GM19467 (cell line): ENCODE data around the gene PRPF4.

Experiments
- ATAC-seq: cut with Tn5 transposase; IDR thresholded peaks from one replicate; pipeline ENCODE4 v1.9.1; 2021; ENCODE audit warnings: mild to moderate bottlenecking, moderate library complexity; ENCODE audit not compliant: unreplicated experiment

Gene PRPF4

DNA sequence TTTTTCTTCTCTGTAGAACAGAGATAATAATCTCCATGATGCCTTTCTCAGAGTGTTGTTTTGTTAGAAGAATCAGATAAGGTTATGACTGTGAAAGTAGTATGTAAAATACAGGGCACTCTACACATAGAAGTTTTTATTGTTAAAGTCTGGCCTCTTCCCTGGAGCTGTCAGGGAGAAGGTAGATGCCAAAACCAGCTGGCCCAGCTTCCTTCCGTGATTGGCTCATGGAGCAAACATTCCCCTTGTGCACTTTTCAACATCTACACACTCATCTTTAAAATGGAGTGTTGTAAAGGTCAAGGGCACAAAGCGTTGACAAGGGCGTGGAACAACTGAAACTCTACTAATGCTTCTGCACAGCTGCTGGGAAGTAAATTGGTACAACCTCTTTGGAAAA, 35.1 kb downstream of the PRPF4 start:
- no peak for ATAC-seq

DNA sequence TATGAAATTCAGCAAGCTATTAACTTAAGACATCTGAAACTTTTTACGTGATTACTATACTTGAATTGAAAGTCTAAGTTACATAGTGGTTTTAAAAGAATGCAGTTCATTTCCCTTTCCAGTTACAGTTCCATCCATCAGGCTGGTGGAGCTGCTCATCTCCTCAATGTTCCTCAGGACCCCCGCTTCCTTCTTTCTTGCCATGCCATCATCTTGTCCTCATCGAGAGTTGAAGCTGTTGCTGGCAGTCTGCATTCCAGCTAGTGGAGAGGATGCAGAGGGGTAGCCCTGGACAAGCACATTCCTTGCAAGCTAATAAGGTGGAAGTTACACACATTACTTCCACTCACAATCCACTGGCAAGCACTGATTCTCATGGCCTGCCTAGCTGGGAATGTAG, 36.5 kb downstream of the PRPF4 start:
- ATAC-seq, result no peak

DNA sequence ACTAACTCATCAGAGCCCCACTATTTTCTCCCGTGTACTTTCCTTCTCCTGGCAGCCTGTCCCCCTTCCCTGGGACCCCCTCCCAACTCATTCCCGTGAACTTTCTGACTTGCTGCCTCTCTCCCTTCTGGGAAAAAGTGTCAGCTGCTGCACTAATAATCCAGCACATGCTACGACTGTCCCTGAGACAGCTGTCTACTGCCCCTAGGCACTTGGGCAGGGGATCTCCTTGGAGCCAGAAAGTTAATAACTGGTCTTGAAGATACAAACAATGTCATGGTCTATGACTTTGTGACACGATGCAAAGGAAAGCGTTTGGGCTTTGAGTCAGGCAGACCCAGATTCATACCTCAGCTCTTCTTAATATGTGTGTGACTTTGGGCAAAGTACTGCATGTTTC, 37.8 kb downstream of the PRPF4 start:
- ATAC-seq, result no peak

DNA sequence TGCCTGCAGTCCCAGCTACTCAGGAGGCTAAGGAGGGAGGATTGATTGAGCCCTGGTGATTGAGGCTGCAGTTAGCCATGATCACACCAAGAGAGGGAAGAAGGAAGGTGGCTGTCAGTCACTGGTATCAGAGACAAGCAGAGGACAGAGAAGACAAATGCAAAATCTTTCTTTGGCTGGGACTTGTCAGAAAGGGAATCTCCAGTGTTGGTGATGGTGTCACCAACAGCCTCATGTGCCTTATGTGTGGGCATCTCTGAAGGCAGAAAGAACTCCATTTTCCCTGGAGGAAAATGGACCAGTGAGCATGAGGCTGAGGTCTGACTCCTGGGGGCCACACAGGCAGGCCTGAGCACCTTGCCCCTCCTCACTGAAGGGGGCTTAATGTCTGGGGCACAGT, 39.8 kb downstream of the PRPF4 start:
- no peak for ATAC-seq

DNA sequence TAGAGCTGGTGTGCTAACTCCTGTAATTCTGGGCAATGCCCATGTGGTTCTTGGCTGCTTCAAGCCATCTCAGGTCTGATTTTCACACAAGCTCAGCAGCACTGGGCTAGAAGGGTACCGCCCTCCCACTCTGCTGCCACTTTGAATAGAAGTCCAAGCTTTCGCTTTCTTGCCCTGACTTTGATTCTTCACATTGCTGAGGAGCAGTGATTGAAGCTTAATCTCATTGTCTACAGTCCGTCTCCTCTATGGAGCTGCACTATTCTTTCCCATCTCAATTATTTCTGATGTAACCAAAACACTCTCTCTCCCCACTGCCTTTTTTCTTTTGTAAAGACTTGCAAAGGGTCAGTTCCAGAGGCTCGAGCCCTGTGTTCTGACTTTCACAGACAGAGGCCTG, 40.6 kb downstream of the PRPF4 start:
- no peak for ATAC-seq

DNA sequence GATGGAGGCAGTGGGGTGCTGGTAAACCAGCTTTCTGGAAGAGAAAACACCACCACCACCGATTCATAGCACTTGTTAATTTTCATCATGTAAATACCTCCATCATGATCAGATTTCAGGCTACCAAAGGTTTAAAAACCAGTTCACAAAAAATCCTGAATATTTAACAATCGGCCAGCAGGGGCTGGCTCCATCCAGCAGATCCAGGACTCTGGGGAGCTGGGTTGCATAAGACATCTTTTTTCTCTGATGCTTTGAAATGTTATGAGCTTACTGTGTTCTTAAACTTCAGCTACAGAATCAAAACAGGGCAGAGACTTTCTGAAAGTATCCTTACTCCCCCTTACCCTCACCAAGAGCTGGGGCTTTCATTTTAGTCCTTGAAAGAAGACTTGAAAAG, 42.3 kb downstream of the PRPF4 start:
- ATAC-seq, result no peak

DNA sequence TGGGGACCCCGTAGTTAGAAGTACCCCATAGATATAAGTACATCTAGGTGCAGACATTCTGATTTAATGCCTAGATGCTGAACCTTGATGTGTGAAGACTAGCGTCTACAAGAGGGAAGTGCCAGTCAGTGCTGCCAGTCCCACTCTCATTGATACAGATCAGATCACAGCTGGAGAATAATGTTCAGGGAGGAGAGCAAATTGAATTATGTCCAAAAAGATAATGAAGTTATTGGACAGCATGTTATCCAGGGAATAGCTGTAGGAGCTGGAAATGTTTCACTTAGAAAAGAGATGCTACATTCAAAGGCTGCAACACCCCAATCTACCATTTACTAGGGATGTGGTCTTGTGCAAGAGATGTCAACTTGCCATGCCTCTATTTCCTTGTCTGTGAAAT, 43.6 kb downstream of the PRPF4 start:
- no peak for ATAC-seq

DNA sequence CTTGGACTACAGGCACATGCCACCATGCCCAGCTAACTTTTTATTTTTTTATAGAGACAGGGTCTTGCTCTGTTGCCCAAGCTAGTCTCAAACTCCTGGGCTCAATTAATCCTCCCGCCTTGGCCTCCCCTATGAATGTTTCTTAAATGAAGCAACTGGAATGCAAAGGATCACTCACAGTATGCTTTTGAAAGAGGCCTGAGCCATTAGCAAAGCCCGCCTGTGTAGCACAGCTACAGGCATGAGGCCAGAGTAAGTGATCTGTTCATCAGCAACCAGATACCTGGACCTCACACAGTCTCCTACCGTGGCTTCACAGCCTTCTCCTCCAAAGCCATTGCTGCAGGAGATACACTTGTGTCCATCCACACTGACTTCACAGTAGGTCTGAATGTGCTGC, 44.6 kb downstream of the PRPF4 start:
- no peak for ATAC-seq

DNA sequence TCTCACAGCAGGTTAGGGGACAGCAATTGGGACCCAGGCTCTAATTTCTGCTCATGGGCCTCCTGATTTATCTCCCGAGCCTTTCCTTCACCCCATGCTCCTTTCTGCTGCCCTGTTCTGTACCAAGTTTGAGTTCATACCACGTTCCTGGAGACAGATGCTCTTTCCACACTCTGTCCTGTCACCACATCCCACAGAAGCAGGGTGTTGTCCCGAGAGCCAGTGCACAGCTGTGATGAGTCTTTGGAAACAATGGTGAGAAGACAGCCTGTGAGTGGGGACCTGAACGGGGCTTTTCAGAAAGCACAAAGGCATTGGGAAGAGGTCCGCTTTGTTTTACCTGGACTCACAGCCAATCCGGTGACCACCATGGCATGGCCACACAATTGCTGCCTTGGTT, 47.2 kb downstream of the PRPF4 start:
- no peak for ATAC-seq

DNA sequence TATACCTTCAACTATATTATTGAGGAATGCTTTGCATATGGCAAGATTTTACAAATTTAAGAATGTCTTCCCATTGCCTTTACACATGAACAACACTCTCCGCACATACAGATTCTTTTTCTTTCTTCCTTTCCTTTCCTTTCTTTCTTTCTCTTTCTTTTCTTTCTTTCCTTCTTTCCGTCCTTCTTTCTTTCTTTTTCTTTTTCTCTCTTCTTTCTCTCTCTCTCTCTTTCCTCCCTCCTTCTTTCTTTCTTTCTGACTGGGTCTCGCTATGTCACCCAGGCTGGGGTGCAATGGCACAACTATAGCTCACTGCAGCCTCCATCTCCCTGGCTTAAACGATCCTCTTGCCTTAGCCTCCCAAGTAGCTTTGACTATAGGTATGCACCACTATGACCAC, 50.8 kb downstream of the PRPF4 start:
- no peak for ATAC-seq

DNA sequence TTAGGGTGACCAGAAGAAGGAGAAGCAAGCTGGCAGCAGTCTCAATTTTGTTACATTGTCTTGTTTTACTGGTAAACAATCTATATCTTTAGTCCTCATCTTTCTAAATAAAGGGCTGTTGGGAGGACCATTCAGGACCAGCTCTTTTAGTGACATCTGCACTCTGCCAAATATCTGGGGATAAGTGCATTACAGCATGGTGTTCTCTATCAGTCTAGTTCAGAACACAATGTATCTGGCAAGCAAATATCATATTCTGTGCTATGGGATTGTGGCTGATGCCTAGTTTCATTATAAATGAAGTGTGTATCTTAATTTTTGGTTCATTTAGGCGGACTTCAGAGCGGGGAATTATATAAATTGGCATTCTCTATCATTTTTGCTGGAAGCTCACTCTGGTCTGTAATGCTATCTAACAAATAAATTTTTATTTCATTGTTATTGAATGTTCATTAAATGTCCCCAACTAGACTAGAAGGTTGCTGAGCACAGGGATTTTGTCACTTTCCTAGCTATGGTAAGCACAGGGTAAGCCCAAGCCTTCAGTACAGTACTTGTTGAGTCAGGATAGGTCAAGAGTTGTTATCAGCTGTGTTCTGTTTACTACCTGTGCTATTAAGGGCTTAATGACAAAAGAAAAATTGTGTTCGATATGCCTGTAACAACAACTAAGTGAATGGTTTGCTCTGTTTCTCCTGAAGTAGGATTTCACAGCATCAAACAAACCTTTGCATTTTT, 52.8 kb downstream of the PRPF4 start:
- no peak for ATAC-seq

DNA sequence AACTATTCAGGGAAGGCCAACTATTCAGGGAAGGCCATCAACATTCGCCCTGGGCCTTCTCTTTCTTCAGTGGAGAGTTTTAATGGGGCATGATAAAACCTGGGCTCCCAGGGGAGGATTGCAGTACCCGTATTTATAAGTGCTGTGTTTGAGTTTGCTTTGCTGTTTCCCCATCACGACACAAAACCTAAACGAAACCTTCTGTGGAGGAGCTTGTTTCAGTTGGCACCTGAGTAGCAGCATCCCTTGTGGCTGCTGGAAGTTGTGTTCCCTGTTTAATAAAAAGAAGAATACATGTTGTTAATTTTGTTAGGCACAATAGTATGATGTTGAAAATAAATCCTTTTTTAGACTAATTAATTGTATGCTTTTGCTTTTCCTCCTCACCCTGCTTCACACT, 56.3 kb downstream of the PRPF4 start:
- no peak for ATAC-seq

DNA sequence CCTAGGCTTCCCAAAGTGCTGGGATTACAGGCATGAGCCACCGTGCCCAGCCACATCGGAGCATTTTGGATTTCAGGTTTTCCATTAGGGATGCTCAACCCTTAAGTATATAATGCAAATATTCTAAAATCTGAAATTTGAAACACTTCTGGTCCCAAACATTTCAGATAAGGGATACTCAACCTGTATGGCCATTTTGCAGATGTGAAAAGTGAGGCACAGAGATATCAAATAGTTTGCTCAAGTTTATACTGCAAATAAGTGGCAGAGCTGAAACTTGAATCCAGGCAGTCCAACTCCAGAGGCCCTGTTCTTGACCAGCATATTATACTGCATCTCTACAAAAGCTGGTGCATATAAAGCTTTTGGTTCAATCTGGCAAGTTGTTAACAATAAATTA, 62.3 kb downstream of the PRPF4 start:
- no peak for ATAC-seq

DNA sequence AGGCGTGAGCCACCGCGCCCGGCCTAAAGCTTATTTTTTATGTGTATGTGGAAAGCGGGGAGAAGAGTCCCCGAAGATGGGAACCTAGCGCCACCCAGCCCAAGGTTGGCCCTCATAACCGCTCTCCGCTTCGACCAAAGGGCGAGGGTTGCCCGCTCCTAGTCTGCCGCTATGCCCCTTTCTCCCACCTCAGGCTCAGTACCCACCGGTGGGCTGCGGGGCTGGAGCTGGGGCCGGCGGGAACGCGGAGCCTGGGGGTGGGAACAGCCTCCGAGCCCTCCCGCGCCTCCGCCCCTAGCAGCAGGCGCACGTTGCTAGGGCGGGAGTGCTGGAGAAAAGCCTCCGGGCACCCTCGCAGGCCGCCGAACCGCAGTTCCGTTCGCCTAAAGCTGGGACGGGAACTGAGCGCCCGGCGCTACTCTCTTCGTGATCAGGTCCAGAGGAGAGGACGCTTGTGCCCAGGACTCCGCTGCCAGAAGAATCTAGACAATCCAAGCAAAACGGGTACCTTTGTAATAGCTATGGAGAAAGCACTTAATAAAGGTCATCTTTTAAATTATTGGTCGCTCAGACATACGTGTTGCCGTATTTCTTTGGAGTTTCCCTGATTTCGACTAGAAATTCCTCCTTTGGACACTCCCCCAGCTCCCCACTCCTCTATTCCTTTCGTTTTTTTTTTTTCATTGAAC, 64.7 kb downstream of the PRPF4 start, which contains the start of gene WDR31:
Gene WDR31, minus strand, starts transcription at position 265 of the 689 bp plus-strand sequence. CDS start 8,253 bp downstream, outside the sequence.
- ATAC-seq, result peak; percentile 98

DNA sequence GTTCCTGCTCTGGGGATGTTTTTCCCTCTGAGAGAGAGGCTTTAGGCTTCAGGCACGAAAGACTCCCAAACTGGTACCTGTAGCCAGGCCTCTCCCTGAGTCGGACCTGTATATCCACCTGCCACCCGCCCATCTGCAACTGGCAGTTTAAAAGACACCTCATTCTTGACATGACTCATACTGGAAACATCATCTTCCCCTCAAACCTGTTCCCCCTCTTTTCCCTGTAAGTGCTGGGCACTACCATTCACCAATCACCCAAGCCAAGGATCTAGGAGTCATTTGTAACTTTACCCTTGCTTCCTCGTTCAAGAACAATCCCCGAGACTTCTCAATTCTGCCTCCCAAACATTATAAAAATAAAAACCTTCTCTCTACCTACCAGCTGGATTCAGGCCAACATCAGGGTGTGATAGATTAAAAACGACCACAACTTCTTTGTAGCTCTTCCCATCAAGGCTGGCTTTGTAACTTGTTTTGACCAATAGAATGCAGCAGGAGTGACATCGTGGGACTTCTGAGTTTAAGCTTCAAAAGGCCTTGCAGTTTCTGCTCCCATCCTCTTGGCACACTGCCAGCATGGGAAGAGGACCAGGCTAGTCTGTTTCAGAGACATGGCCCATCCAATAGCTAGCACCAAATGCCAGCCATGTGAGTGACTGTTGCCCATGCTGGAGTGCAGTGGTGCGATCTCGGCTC, 66.4 kb downstream of the PRPF4 start:
- ATAC-seq, result no peak
